ENCODE results near the gene BOD1L2.

Gene BOD1L2

GRCh38 chr18:57121542-57122112, 25.3 kb upstream of the BOD1L2 start:
- H3K4me3 ChIP-seq, result no peak overlapping the region
- intact Hi-C loops (cut with DNase I; ENCODE audit: low total_unique reads), result no loop called here
- H3K27me3 ChIP-seq, result peaks cover 0 to 15% of the 10 kb centered on the region in 2 donors

GRCh38 chr18:57122936-57123510, 23.9 kb upstream of the BOD1L2 start:
- no peaks in the 10 kb centered on the region for H3K36me3 ChIP-seq
- H3K27ac ChIP-seq, result no peak overlapping the region
- H3K4me3 ChIP-seq, result no peak overlapping the region
- H3K9me3 ChIP-seq, result no peaks in the 10 kb centered on the region
- intact Hi-C loops (cut with DNase I; ENCODE audit: low total_unique reads), result no loop called here
- TF ChIP-seq CTCF (IDR thresholded peaks at IDR 0.05), result no peak
- H3K4me1 ChIP-seq, result peaks cover 0 to 3% (median 0%) of the 10 kb centered on the region in 4 donors
- DNase-seq, result no peak
- H3K27me3 ChIP-seq, result peaks cover 0 to 20% of the 10 kb centered on the region in 2 donors

More at GRCh38 chr18:57121542-57122112, 25.3 kb upstream of the BOD1L2 start:
- Histone ChIP-seq H3K4me1 (peaks cover 0 to 3% (median 0%) of the 10 kb centered on the region in 4 donors), H3K27ac (no peak overlapping the region), H3K9me3 (no peaks in the 10 kb centered on the region), H3K36me3 (no peaks in the 10 kb centered on the region)
- no peak for DNase-seq
- no peak for TF ChIP-seq CTCF (IDR thresholded peaks at IDR 0.05)

- TF ChIP-seq CTCF (IDR thresholded peaks at IDR 0.05), result no peak
- intact Hi-C loops (cut with DNase I; ENCODE audit: low total_unique reads), result no loop called here
- Histone ChIP-seq H3K9me3 (no peaks in the 10 kb centered on the region), H3K4me3 (no peak overlapping the region), H3K27me3 (peaks cover 0 to 21% of the 10 kb centered on the region in 2 donors), H3K36me3 (no peaks in the 10 kb centered on the region), H3K27ac (no peak overlapping the region), H3K4me1 (peaks cover 0 to 3% (median 0%) of the 10 kb centered on the region in 4 donors)
- DNase-seq, result no peak
Observed at GRCh38 chr18:57125627-57126026, 21.3 kb upstream of the BOD1L2 start.

GRCh38 chr18:57128220-57128932, 18.5 kb upstream of the BOD1L2 start:
- H3K9me3 ChIP-seq, result no peaks in the 10 kb centered on the region
- no peak overlapping the region for H3K27ac ChIP-seq
- intact Hi-C loops (cut with DNase I; ENCODE audit: low total_unique reads), result no loop called here
- peaks cover 0 to 6% of the 10 kb centered on the region in 2 donors for H3K27me3 ChIP-seq
- no peaks in the 10 kb centered on the region for H3K36me3 ChIP-seq
- no peak for TF ChIP-seq CTCF (IDR thresholded peaks at IDR 0.05)
- DNase-seq, result no peak
- no peaks in the 10 kb centered on the region for H3K4me1 ChIP-seq
- no peak overlapping the region for H3K4me3 ChIP-seq

- Histone ChIP-seq H3K36me3 (no peaks in the 10 kb centered on the region), H3K4me1 (no peaks in the 10 kb centered on the region), H3K9me3 (no peaks in the 10 kb centered on the region), H3K4me3 (no peak overlapping the region), H3K27ac (no peak overlapping the region), H3K27me3 (peaks cover 0 to 6% of the 10 kb centered on the region in 2 donors)
- no peak for TF ChIP-seq CTCF (IDR thresholded peaks at IDR 0.05)
- DNase-seq, result no peak
- intact Hi-C loops (cut with DNase I; ENCODE audit: low total_unique reads), result no loop called here
Observed at GRCh38 chr18:57131101-57131500, 15.8 kb upstream of the BOD1L2 start.

All from tibial artery (tissue), 4 donors.